Measurements from ENCODE around the gene SMIM5.

SMIM5 gene

DNA sequence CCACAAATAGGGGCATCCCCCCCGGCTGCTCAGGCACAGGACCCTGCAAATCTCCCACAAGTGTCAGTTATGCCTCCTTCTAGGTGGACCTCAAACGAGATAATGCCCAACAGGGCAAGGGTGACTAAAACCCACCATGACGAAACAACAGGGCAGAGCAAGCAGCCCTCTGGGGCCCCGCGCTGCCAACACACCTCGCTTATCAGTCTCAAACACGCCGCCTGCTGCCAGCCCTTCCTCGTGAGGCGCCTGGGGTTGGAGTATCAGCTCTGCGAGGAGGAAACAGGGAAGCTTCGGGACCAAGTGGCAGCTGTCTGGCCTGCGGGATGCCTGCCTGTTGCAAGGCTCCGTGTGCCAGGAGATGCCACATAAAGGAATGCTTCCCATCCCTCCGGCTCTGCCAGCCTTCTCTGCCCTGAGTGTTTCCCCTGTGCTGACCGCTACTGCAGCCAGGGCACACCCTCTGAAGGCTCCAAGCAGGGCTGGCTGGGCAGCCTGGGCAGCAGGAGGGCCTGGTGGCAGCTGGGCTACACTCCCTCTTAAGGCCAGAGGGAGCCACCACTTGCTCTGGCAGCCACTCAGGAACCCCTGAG is 2.5 kb downstream of the SMIM5 start:
- TF ChIP-seq EZH2phosphoT487 (IDR thresholded peaks at IDR 0.05; ENCODE audit: low read length) (no peak), EZH2 (optimal IDR thresholded peaks at IDR 0.05; ENCODE audit: low read depth, low read length) (no peak)
- TF ChIP-seq, protein P1, sequence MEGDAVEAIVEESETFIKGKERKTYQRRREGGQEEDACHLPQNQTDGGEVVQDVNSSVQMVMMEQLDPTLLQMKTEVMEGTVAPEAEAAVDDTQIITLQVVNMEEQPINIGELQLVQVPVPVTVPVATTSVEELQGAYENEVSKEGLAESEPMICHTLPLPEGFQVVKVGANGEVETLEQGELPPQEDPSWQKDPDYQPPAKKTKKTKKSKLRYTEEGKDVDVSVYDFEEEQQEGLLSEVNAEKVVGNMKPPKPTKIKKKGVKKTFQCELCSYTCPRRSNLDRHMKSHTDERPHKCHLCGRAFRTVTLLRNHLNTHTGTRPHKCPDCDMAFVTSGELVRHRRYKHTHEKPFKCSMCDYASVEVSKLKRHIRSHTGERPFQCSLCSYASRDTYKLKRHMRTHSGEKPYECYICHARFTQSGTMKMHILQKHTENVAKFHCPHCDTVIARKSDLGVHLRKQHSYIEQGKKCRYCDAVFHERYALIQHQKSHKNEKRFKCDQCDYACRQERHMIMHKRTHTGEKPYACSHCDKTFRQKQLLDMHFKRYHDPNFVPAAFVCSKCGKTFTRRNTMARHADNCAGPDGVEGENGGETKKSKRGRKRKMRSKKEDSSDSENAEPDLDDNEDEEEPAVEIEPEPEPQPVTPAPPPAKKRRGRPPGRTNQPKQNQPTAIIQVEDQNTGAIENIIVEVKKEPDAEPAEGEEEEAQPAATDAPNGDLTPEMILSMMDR (IDR thresholded peaks at IDR 0.05; ENCODE audit: low read length), result no peak
- Histone ChIP-seq H3K4me1 (ENCODE audit: low read length) (peaks cover 13% of the 10 kb centered on the region), H3K9me2 (replicated peaks; ENCODE audit: insufficient read depth, low read length) (no peaks in the 10 kb centered on the region), H3K9me3 (replicated peaks; ENCODE audit: insufficient read depth, low read length) (no peaks in the 10 kb centered on the region), H3K4me2 (ENCODE audit: low read depth, low read length) (no peak overlapping the region), H4K20me1 (ENCODE audit: insufficient read depth, low read length) (no peaks in the 10 kb centered on the region), H3K27ac (ENCODE audit: low read length) (no peak overlapping the region), H3K36me3 (replicated peaks; ENCODE audit: insufficient read depth, low read length) (no peaks in the 10 kb centered on the region), H3K4me3 (ENCODE audit: low read length) (no peak overlapping the region), H2AFZ (ENCODE audit: low read length) (no peak overlapping the region), H3K27me3 (replicated peaks; ENCODE audit: insufficient read depth, low read length) (no peaks in the 10 kb centered on the region), H3K79me2 (ENCODE audit: low read length) (no peaks in the 10 kb centered on the region), H3K9ac (ENCODE audit: low read length) (no peak overlapping the region), H3F3A (ENCODE audit: insufficient read depth, low read length) (no peaks in the 10 kb centered on the region)
- no peak for DNase-seq

DNA sequence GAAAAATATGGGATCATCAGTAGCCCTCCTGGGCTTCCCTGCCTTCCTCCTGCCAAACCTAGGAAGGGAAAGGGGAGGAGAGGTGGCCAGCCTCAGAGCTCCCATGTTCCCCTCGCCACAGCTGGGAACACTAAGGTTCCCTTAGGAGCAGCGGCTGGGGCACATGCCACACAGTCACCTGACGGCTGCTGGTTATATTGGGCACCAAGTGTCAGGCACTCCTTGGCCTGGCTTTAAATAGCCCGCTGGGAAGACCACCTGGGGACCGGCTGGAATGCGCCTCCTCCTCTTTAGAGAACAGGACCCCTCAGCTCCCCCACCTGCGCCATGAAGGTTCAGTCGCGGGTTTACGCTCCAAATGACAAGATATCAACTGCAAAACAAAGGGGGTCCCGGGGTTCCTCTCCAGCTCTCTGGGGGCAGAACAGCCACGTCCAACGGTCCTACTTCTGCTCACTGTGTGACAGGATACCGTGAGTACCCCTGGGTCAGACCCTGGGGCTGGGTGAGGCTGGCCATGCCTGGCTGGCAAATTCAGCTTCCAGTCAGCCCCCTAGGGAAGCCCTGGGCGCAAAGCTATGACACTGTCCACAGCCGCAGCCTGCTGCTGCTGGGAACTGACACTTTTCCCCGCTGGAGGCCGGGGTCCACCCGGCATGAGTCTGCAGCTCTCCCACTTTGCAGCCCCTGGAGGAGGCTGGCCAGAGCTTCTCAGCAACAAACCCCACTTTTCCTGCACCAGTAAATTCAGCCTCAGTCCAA is 3.3 kb downstream of the SMIM5 start:
- Histone ChIP-seq H3F3A (ENCODE audit: insufficient read depth, low read length) (no peaks in the 10 kb centered on the region), H3K79me2 (ENCODE audit: low read length) (no peaks in the 10 kb centered on the region), H3K27ac (ENCODE audit: low read length) (no peak overlapping the region)

DNA sequence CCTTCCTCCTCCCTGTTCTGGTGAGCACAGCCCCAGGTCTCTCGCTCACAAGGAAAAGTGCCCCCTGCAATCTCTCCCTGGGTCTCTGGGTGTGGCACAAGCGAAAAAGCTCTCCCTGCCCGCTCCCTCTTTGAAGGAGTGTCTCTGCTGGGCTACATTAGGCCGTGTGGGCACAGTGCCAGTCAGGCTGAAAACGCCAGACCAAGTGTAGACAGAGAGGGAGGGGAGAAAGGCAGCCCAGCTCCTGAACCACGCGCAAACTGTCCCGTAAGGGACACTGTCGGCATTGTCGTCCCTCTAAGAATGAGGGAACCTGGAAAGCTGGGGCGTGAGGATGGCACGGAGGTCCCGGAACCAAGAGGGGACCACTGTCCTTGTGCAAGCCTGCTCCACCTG is 3.9 kb downstream of the SMIM5 start:
- no peak overlapping the region for H3K4me2 ChIP-seq (ENCODE audit: low read depth, low read length)
- H3K79me2 ChIP-seq (ENCODE audit: low read length), result 0 out of 2 replicates have a peak, but pooled peaks cover 5% of the 10 kb centered on the region
- no peaks in the 10 kb centered on the region for H3K9me3 ChIP-seq (replicated peaks; ENCODE audit: insufficient read depth, low read length)
- no peaks in the 10 kb centered on the region for H3F3A ChIP-seq (ENCODE audit: insufficient read depth, low read length)
- DNase-seq, result no peak
- no peaks in the 10 kb centered on the region for H3K9me2 ChIP-seq (replicated peaks; ENCODE audit: insufficient read depth, low read length)
- H2AFZ ChIP-seq (ENCODE audit: low read length), result no peak overlapping the region
- H3K27me3 ChIP-seq (replicated peaks; ENCODE audit: insufficient read depth, low read length), result no peaks in the 10 kb centered on the region
- H3K36me3 ChIP-seq (replicated peaks; ENCODE audit: insufficient read depth, low read length), result no peaks in the 10 kb centered on the region
- H3K4me3 ChIP-seq (ENCODE audit: low read length), result no peak overlapping the region
- H3K27ac ChIP-seq (ENCODE audit: low read length), result no peak overlapping the region
- H3K9ac ChIP-seq (ENCODE audit: low read length), result no peak overlapping the region
- TF ChIP-seq EZH2phosphoT487 (IDR thresholded peaks at IDR 0.05; ENCODE audit: low read length), result no peak
- TF ChIP-seq, protein P1 (IDR thresholded peaks at IDR 0.05; ENCODE audit: low read length), result no peak
- no peak for TF ChIP-seq EZH2 (optimal IDR thresholded peaks at IDR 0.05; ENCODE audit: low read depth, low read length)
- H3K4me1 ChIP-seq (ENCODE audit: low read length), result peaks cover 21% of the 10 kb centered on the region
- H4K20me1 ChIP-seq (ENCODE audit: insufficient read depth, low read length), result no peaks in the 10 kb centered on the region

More for the DNA sequence above, 3.3 kb downstream of the SMIM5 start:
- H3K36me3 ChIP-seq (replicated peaks; ENCODE audit: insufficient read depth, low read length), result no peaks in the 10 kb centered on the region
- no peak for TF ChIP-seq EZH2phosphoT487 (IDR thresholded peaks at IDR 0.05; ENCODE audit: low read length)
- TF ChIP-seq EZH2 (optimal IDR thresholded peaks at IDR 0.05; ENCODE audit: low read depth, low read length), result no peak
- TF ChIP-seq, protein P1 (IDR thresholded peaks at IDR 0.05; ENCODE audit: low read length), result no peak
- H3K27me3 ChIP-seq (replicated peaks; ENCODE audit: insufficient read depth, low read length), result no peaks in the 10 kb centered on the region
- H3K4me2 ChIP-seq (ENCODE audit: low read depth, low read length), result no peak overlapping the region
- H4K20me1 ChIP-seq (ENCODE audit: insufficient read depth, low read length), result no peaks in the 10 kb centered on the region
- H3K4me3 ChIP-seq (ENCODE audit: low read length), result no peak overlapping the region
- no peak for DNase-seq
- no peak overlapping the region for H2AFZ ChIP-seq (ENCODE audit: low read length)
- peaks cover 15% of the 10 kb centered on the region for H3K4me1 ChIP-seq (ENCODE audit: low read length)
- no peaks in the 10 kb centered on the region for H3K9me3 ChIP-seq (replicated peaks; ENCODE audit: insufficient read depth, low read length)
- no peak overlapping the region for H3K9ac ChIP-seq (ENCODE audit: low read length)
- H3K9me2 ChIP-seq (replicated peaks; ENCODE audit: insufficient read depth, low read length), result no peaks in the 10 kb centered on the region

Data from MM.1S (cell line).